GM19324 (cell line): ENCODE results near the gene RALGPS1.

Experiments
- ATAC-seq: cut with Tn5 transposase; IDR thresholded peaks from one replicate; pipeline ENCODE4 v1.9.1; 2021; ENCODE audit warnings: mild to moderate bottlenecking, moderate library complexity; ENCODE audit not compliant: unreplicated experiment, low FRiP score

Gene RALGPS1

GRCh38 chr9:127074561-127075548, 160.3 kb downstream of the RALGPS1 start:
- no peak for ATAC-seq

GRCh38 chr9:127075624-127076372, 161.2 kb downstream of the RALGPS1 start:
- no peak for ATAC-seq

GRCh38 chr9:127076860-127077643, 162.5 kb downstream of the RALGPS1 start:
- no peak for ATAC-seq

- no peak for ATAC-seq
Measured at GRCh38 chr9:127077644-127077946, 163.0 kb downstream of the RALGPS1 start.

- no peak for ATAC-seq
Measured at GRCh38 chr9:127078336-127078735, 163.8 kb downstream of the RALGPS1 start.

GRCh38 chr9:127078988-127079387, 164.4 kb downstream of the RALGPS1 start:
- no peak for ATAC-seq

- ATAC-seq = no peak
Measured at GRCh38 chr9:127079446-127080140, 165.0 kb downstream of the RALGPS1 start.

- ATAC-seq = no peak
Measured at GRCh38 chr9:127081250-127082185, 166.9 kb downstream of the RALGPS1 start.

- ATAC-seq = no peak
Measured at GRCh38 chr9:127083138-127083980, 168.8 kb downstream of the RALGPS1 start.

GRCh38 chr9:127084076-127085039, 169.8 kb downstream of the RALGPS1 start:
- ATAC-seq = no peak

GRCh38 chr9:127085186-127085585, 170.6 kb downstream of the RALGPS1 start:
- ATAC-seq = no peak

- ATAC-seq = no peak
Measured at GRCh38 chr9:127086771-127087170, 172.2 kb downstream of the RALGPS1 start.

- no peak for ATAC-seq
Measured at GRCh38 chr9:127087411-127087810, 172.8 kb downstream of the RALGPS1 start.

- ATAC-seq = no peak
Measured at GRCh38 chr9:127087836-127088235, 173.3 kb downstream of the RALGPS1 start.

GRCh38 chr9:127088724-127089615, 174.4 kb downstream of the RALGPS1 start:
- ATAC-seq = no peak

GRCh38 chr9:127089631-127090081, 175.1 kb downstream of the RALGPS1 start:
- no peak for ATAC-seq
